ENCODE measurements around the gene GRWD1. TPM values are rescaled to one million over a fixed set of nuclear protein-coding genes. Genes with fewer than 3 reads are reported as not detected.
"Not testable (repeated sequence)": the region's sequence is repeated elsewhere in the genome, so short reads cannot be mapped to it uniquely, and the experiment has no call there.

Gene GRWD1
- total RNA-seq, 1 donor from 2014 or later = 23.4 TPM

DNA sequence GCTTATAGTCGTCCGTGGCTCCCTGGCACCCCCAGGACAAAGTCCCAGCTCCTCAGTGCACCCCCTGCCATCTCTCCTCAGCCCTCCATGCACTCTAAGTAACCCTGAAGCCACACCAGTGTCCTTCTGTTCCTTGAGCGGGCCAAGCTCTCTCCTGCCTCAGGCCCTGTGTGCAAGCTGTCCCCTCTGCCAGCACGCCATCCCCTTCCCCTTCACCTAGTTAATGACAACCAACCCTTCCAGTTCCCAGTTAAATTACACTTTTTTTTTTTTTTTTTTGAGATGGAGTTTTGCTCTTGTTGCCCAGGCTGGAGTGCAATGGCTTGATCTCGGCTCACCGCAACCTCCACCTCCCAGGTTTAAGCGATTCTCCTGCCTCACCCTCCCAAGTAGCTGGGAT is 42.7 kb downstream of the GRWD1 start:
- DNase-seq (ENCODE audit: low spot score); intact Hi-C loops (cut with DNase I); ATAC-seq: not testable (repeated sequence)

DNA sequence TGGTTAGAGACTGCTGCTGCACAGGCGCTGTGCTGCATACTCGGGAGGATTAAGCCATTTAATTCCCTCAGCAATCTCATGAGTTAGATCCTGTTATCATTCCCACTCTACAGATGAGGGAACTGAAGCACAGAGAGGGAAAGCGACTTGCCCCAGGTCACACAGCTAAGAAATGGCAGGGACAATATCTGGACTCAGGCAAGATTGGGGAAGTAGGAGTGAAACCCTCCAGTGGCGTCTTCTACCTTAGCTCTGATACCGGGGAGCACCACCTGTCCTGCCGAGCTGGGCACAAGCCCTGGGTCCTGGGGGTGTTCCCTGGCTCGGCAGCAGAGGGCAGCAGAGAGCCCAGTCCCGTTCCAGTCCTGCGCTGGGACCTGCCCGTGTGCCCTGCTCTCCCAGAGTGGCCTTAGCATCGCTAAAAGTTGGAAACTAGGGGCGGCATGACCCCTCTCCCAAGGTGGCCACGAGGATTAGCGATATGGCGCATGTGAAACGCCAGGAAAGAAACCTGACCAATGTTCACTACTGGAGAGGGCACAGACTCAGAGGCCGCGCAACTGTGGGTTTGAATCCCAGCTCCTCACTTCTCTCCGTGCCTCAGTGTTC is 43.9 kb downstream of the GRWD1 start:
- ATAC-seq (no peak), DNase-seq (ENCODE audit: low spot score) (peak; percentile 87)
- intact Hi-C loops (cut with DNase I) = loop anchor here (10.0 kb wide), 1 partner anchor 105 kb away; no protein-coding TSS in a partner anchor

DNA sequence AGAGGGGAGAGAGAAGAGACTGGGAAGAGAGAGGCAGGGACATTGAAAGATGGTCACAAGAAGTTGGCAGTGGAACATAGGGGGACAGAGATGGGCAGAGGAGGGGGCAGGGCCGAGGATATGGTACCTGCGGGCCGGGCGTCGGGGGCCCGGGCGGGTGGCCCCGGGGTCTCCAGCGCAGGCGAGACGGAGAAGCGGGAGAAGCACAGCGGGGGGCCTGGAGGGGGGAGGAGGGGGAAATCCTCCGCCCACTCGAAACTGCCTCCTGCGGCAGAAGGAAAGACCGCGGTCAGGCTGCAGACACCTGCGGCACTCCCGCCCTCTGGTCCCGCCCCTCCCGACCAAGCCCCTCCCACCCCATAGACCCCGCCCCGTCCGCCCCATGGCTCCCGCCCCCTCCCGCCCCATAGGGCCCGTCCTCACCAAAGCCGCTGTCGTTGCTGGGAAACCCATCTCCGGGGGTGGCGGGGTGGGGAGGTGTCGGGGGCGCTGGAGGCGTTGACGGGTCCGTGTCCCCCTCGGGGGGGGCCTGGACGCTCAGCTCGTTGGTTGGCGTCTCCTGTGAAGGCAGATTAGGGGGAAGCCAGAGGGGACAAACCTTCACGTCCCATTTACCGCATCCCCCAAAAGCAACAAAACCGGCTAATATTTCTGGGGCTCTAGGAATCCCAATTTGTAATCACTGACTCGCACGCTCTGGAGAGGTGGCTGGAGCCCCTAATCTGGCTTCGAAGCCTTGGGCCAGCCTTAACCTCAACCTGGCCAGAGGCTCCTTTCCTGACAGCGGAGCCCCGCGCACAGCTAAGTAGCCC is 45.4 kb downstream of the GRWD1 start:
- intact Hi-C loops (cut with DNase I) = loop anchor here (10.0 kb wide), 1 partner anchor 104 kb away; no protein-coding TSS in a partner anchor
- no peak for ATAC-seq
- DNase-seq (ENCODE audit: low spot score) = no peak

DNA sequence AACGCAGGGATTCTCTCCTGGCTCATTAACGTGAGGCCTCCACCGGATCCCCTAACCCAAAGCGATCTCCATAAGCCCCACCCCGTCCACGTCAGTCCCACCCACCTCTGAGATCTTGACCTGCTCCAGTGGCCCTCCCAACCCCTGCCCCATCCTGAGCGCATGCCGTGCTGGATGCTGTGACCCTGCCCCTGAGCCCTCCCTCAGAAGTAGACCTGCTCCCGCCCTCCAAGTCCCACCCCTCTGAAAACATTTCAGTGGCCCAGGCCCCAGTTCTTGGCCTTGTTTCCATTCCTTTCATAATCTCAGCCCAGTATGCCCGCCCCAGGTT is 46.0 kb downstream of the GRWD1 start:
- intact Hi-C loops (cut with DNase I) = loop anchor here (10.0 kb wide), 1 partner anchor 103 kb away; no protein-coding TSS in a partner anchor
- ATAC-seq = no peak
- DNase-seq (ENCODE audit: low spot score) = no peak

DNA sequence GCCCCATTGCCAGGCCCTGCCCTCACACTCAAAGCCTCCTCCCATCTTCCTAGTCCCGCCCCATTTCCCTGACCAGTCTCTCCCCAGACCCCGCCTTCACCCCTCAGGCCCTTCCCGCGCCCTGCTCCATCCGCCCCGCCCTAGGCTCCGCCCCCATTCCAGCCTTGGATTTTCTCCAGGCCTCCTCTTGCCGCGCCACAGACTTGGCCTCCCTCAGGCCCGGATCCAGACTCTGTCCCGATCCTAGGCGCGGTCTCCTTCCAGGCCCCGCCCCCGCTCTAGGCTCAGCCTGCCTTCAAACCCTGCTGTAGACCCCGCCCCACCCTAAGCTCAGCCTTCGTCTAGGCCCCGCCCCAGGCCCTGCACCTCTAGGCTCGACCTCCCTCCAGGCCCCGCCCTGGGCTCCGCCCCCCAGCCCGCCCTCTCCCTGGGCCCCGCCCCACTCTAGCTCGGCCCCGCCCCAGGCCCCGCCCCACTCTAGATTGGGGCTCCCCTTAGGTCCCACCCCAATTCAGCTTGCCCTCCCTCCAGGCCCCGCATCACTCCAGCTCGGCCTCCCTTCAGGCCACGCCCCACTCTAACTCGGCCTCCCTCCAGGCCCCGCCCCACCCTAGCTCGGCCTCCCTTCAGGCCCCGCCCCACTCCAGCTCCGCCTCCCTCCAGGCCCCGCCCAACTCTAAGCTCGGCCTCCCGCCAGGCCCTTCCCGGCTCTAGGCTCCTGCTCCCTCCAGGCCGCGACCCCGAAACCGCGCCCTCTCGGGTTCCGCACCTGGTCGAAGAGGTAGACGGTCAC is 47.3 kb downstream of the GRWD1 start:
- intact Hi-C loops (cut with DNase I) = loop anchor here (10.0 kb wide), 1 partner anchor 102 kb away; no protein-coding TSS in a partner anchor
- ATAC-seq (peak; percentile 92), DNase-seq (ENCODE audit: low spot score) (peak; percentile 97)

DNA sequence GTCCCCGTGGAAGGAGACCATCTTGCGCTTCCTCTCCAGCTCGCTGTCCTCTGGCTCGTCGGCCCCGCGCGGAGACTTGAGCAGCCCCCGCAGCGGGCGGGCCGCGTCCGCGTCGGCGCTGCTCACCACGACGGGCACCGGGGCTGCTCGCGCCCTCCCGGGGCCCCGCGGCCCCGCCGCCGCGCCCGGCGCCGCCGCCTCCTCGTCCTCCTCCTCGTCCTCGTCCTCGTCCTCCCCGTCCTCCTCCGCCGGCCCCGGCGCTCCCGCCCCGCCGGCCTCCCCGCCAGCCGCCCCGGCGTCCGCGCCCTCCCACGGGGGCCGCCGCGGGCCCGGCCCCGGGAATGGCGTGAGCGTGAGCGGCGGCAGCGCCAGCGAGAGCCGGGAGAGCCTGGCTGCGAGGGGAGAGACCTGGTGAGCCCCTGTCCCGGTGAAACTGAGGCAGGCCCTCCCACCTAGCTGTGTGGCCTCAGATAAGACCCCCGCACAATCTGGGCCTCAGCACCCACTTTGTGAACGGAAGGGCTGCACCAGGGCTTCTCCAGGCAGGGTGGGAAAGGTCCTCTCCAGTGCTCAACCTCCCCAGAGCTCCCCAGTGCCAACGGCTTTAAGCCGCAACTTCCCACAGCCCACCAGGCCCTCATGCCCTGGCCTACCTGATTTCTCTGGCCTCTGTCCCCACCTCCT is 48.1 kb downstream of the GRWD1 start:
- DNase-seq (ENCODE audit: low spot score) (no peak), ATAC-seq (no peak)
- intact Hi-C loops (cut with DNase I) = loop anchor here (10.0 kb wide), 1 partner anchor 101 kb away; no protein-coding TSS in a partner anchor

DNA sequence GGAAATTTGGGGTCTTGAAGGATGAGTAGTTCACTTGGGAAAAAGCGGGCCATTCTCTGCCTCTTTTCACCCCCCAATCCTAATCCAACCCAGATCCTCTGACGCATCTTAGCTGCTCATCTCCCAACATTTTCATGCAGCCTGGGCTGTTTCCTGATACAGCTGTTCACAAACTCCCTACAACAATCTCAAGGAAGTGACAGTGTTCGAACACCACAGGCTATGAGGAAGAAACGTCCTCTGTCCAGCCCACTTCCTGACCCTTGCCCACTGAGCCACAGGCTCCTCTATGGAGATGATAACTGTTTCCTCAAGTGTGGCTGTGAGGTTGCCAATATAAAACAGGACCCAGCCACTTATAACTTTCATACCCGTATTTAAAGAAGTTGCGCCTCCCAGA is 49.6 kb downstream of the GRWD1 start:
- no peak for DNase-seq (ENCODE audit: low spot score)
- no peak for ATAC-seq
- intact Hi-C loops (cut with DNase I) = loop anchor here (10.0 kb wide), 1 partner anchor 99 kb away; no protein-coding TSS in a partner anchor

DNA sequence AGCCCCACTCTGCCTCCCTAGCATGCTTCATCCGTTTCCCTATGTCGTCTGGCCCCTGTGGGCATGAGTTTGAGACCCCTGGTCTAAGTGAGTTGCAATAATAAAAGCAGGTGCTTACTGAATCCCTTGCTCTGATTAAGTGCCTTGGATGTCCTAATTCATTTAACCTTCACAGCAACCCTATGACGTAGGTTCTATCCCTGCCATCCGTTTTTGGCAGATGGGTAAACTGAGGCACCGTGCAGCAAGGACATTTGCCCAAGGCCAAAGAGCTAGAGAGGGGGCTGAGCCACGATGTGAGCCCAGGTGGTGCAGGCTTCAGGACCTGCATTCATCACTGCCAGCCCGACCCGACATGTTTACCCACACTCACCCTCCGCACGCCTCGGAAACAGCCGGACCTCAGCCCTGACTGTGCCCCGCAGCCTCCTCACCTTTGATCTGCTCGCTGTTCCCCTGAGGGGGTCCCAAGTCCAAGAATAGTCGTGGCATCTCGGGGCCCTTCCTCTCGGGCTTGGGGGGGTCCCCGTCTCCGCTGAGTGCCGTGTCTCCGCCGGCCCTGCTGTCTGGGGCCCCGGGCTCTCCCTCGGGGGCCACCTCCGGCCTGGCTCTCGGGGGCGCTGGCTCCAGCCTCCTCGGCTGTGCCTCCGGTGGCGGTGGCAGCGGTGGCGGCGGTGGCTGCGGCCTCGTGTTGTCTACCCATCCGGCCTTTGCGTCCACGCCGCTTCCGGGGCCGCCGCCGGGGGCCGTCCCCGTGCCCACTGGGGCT is 51.4 kb downstream of the GRWD1 start:
- intact Hi-C loops (cut with DNase I) = loop anchor here (10.0 kb wide), 1 partner anchor 98 kb away; no protein-coding TSS in a partner anchor
- DNase-seq (ENCODE audit: low spot score) (no peak), ATAC-seq (no peak)

DNA sequence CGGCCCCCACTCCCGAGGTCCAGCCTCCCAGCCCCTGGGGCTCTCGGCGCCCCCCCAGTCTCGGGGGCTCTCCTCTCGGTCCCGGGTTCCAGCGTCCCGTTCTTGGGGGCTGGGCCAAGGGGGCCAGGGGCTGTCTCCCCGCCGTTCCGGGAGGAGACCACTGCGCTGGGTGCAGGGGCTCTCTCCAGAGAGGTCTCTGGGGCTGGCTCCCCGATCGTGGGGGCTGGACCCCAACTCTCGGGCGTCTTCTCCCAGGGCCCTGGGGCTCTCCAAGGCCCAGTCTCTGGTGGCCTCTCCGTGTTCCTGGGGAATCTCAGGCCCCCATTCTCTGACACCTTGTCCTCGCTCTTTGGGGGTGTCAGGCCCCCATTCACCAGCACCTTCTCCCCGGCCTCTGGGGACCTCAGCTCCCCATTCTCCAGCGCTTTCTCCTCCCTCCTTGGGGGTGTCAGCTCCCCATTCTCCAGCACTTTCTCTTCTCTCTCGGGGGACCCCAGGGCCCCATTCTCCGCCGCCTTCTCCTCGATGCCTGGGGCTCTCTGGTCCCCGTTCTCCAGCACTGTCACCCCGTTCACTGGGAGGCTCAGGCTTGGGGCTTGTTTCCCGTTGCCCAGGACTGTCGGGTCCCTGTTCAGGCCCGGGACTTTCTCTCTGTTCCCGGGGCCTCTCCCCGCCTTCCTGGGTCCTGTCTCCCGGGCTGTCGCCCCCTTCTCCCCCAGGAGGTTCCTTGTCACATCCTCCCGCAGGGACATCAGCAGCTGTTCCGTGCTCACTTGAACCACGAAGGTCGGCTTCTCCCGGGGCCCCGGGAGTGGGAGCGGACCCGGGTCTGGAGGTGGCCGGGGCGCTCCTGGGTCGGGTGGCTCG is 52.2 kb downstream of the GRWD1 start:
- intact Hi-C loops (cut with DNase I) = loop anchor here (10.0 kb wide), 1 partner anchor 97 kb away; no protein-coding TSS in a partner anchor
- no peak for DNase-seq (ENCODE audit: low spot score)
- no peak for ATAC-seq

DNA sequence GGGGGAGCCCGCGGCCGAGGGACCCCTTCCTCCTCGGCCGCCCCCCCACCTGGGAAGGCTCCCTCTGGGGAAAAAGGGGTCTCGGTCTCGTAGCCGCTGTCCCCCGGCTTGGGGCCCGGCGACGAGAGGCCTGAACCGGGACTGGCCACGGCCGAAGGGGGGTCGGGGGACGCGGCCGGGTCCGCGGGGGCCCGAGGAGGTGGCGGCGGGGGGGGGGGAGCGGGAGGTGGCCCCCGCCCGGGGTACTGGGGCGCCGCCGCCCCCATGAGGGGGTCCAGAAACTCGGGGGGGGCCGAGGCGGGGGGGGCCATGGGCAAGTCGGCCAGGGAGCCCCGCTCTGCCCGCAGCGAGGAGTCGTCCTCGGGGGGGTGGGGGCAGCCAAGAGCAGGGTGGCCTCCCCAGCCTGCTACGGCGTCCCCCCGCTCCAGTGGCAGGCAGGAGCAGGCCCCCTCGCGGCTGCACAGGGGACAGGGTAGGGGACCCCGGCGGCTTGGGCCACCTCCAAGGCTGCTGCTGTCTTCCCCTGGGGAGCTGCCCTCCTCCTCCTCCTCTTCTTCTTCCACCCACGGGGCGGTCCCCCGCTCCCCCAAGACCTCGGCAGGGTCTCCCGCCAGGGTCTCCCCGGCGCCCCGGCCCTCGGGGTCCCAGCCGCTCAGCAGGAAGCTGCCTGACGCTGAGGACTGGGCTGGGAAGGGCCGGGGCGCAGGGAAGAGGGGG is 53.0 kb downstream of the GRWD1 start:
- ATAC-seq (no peak), DNase-seq (ENCODE audit: low spot score) (no peak)
- intact Hi-C loops (cut with DNase I) = loop anchor here (10.0 kb wide), 1 partner anchor 96 kb away; no protein-coding TSS in a partner anchor

DNA sequence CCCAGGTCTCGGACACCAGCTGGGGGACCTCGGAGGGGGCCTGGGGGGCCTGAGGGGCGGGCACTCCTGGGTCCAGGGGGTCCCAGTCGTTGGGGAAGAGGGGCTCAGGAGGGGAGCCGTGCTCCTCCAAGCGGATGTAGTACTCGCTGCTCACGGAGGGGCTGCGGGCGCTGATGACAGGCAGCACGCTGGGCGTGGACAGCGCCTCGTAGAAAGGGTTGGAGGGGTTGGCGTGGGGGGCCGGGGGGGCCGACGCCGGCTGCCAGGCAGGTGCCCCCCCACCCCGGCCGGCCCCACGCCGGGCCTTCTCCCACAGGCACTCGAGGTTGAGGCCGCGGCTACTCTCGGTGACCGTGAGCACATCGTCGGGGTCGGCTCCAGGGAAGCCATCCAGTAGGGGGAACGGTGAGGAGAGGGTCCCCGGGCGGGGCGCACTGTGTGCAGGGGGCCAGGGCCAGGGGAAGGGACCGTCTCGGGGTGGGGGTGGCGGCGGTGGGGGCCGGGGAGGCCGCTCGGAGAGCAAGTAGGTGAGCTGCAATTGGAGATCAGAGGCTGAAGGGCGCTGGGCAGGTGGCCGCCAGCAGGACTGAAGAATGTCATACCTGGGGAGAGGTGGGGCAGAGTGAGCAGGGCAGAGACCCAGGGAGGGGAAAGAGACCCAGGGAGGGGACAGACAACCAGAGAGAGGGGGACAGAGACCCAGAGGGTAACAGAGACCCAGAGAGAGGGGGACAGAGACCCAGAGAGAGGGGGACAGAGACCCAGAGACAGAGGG is 53.7 kb downstream of the GRWD1 start:
- intact Hi-C loops (cut with DNase I) = loop anchor here (10.0 kb wide), 1 partner anchor 95 kb away; no protein-coding TSS in a partner anchor
- DNase-seq (ENCODE audit: low spot score) (no peak), ATAC-seq (no peak)

DNA sequence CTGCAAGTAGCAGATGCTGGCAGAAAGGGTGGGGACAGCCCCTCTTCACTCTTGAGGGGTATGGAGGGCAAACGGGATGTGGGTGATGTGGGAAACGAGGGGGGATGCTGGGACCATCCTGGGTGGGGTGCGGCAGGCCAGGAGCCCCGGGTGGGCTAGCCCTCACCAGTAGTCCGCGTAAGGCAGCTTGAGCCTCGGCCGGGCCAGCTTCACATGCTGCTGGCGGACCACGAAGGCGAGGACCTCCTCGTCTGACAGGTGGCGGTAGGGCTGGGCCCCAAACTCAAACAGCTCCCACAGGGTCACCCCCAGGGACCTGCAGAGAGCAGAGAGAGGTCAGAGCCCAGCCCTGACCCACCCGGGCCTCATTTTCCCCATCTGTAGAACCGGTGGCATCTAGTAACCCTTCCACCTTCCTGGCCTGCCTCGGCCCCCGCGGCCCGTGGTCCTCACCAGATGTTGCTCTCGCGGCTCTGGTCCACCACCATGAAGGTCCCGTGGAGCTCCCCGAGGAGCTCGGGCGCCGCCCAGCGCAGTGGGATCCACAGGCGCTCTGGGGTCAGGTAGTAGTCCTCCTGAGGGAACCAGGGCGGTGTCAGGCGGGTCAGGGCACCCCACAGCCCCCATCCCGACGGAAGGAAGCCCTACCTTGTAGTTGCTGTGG is 55.2 kb downstream of the GRWD1 start:
- intact Hi-C loops (cut with DNase I) = no loop called here
- no peak for DNase-seq (ENCODE audit: low spot score)
- ATAC-seq = no peak

DNA sequence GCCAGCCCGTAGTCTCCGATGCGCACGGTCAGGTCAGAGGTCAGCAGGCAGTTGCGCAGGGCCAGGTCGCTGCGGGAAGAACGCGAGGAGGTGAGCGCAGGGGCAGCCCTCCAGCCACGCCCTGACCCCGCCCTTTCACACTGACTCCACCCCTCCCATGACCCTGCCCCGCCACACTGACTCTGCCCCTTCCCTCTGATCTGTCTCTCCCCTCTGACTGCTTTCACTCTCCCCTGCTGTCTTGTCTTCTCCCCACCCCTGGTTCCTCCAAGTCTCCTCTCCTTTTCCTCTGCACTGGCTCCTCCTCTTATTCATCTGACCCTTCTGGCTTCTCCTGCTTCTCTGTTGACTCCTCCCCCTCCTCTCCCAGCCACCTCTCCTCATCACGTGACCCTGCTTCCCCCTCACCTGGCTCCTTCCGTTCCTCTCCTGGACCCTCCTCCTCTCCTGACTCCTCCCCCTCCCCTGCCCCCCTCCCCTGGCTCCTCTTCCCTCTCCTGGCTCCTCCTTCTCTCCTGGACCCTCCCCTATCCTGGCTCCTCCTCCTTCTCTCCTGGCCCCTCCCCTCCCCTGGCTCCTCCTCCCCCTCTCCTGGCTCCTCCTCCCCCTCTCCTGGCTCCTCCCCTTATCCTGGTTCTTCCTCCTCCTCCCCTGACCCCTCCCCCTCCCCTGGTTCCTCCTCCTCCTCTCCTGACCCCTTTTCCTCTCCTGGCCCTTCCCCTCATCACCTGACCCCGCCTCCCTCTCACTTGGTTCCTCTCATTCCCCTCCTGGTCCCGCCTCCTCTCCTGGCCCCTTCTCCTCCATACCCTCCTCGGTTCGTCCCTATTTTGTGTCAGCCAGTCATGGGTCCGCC is 55.9 kb downstream of the GRWD1 start:
- intact Hi-C loops (cut with DNase I) = no loop called here
- DNase-seq (ENCODE audit: low spot score) (no peak), ATAC-seq (peak; percentile 69)

DNA sequence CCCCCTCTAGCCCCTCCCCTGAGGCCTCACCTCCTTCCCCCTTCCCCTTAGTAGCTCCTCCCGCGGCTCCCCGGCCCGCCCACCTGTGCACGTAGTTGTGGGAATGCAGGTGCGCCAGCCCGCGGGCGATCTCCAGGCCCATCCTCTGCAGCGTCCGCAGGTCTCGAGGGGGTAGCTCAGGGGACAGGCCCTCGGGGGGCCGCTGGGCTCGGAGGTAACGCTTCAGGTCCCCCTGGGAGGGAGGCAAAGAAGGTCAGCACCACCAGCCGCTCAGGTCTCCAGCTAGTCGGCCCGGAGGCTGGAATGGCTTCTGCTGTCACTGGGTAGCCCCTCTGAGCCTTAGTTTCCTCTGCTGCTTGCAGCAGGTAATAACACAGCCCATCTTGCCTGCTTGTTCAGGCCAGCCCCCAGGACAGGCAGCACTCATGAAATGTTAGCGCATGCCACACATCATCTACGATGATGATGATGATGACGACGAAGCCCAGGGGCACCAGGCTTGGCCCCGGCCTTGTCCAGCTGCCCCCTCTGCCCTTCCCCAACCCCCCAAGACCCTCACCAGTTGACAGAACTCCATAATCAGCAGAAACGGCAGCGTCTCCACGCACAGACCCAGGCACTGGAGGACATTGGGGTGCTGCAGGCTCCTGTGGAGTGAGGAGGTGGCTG is 56.7 kb downstream of the GRWD1 start:
- ATAC-seq (no peak), DNase-seq (ENCODE audit: low spot score) (no peak)
- intact Hi-C loops (cut with DNase I) = no loop called here

Measured in sciatic nerve (tissue), 2 donors.